Stimulated activated CD4-positive, alpha-beta T cell treated with anti-CD3 and anti-CD28 coated beads, Interleukin-1b, Interleukin-23, amount 100 ng/mL, for 1 hour (primary cell): Measurements from ENCODE around the gene HEBP2.
A peak's percentile ranks its signal among the peaks of the same experiment; 100 is the strongest.

ENCODE experiments used
- DNase-seq, 2 donors: peaks; one replicate each; pipeline ENCODE4 v3.0.0-alpha.2; 2020; ENCODE audit warnings: low read depth in 2 of 2

HEBP2 gene

DNA sequence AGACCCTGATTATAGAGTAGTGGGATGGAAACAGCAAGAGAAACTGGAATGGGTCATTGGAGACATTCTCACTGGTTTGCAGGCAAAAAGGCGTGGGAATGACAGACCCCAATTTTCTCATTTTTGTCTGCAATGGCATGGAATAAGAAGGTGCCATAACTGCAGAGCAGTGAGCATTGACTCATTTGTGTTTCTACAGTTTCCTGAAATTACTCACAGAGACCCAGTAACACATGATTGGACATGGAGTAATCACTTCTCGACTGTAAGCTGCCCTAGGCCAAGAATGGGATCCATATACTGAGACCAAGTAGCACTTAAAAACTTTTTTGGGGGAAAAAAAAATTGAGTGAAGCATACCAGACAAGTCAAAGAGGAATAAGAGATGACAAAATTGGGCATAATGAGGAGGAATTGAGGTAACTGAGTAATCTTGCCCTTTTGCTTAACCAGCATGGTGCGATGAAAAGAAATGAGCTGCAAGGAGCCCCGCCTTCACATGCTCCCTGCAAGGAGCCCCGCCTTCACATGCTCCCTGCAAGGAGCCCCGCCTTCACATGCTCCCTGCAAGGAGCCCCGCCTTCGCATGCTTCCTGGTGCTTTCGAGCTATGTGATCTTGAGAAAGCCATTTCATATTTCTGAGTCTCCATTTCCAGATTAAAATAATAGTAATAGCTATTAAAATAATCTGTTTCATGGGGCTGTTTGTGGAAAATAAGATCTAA, 51.1 kb downstream of the HEBP2 start:
- DNase-seq = peak in 1 of 2 donors; percentile 4

DNA sequence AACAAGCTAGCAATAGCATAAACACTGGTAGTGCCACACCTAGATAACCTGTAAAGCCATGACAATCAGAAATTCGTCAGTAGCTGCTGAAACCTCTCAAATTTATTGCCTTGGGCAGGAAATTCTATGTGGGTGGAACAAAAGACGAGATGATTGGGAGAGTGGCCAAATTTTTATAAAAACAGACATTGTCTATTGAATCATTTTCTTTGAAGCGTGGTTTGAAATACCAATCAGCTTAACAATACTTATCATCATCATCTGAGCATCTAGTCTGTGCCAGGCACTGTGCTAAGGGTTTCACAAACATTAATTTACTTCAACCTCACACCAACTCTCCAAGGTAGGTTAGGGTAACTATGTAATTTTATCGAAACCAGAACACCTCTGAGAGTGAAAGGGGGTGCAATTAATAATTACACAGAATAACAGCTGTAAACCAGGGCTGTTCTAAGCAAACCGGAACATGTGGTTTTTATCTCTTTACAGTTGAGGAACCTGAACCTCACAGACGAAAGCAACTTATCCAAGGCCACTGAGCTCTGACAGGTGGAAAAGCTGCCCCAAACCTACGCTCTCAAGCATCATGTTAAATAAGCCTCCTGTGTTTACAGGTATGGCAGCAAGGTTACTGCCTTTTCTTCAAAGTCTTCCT, 51.9 kb downstream of the HEBP2 start:
- DNase-seq = no peak

DNA sequence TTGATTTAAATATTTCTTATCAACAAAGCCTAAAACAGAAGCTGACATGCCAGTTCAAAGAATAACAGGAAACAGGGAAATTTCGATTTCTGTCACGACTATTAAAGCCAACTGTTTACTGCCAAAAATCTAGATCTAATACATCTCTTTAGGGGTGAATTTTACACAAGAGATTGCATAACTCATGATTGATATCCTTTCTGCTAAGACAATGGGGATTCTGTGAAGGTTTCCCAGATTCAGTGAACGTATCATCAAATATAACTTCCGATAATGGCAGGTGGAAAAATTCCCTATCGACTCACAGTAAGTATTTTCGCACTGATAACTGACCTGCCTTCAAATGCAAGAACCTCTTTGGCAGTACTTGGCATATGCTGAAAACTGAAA, 52.4 kb downstream of the HEBP2 start:
- DNase-seq = no peak

DNA sequence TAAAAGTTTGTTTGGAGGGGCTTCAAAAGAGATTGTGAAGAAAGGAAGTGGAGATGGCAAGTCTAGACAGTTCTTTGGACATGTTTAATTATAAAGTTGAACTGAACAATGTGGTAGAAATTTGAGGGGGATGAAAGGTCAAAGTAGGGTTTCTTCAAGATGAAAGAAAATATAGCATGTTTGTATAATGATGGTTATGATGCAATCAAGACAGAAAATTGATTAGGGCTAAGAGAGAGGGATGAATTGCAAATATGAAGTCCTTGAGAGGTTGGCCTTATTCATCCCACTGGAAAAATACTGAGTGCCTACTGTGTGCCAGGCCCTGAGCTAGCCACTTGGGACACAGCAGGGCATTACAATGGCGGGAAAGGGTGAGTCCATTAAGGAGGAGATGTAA, 57.6 kb downstream of the HEBP2 start:
- no peak for DNase-seq

DNA sequence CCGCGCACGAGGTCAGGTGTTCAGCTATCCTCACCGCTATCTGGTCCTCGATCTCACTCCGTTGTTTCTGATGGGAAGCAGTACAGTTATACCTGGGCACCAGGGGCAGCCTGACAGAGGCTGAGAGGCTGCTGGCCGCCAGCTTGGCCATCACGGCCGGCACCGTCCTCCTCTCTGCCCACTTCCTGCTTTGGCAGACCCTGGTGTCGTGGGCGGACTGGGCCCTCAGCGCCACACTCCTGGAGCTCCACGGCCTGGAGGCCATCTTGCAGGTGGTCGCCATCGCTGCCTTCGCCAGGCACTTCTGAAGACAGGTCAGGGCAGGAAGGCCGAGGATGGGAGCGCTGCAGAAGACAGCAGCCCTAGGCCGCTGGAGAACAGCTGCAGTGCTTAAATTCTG, 60.1 kb downstream of the HEBP2 start:
- no peak for DNase-seq

DNA sequence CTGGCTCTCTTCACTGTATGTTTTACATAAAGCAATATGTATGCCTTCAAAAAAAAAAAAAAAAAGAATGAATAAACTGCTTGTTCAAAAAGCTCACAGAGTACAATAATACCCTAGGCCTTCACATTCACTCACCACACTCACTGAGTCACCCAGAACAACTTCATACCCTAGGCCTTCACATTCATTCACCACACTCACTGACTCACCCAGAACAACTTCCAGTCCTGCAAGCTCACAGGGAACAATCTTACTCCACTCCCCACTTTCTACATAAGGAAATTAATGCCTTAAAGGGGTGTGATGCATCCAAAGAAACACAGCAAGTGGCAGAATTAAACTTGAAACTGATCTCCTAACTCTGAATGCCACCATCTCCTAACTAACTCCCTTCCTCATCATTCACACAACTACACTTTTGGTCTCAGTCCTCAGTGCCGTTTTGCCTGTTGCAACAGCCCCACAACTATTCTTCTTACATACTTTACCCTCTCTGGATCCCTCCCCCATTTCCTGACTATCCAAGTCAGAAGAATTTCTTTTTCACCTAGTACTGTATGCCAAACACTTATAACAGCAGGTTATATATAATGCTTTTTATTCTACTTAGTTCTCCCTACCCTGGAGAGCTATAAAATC, 61.1 kb downstream of the HEBP2 start:
- no peak for DNase-seq

DNA sequence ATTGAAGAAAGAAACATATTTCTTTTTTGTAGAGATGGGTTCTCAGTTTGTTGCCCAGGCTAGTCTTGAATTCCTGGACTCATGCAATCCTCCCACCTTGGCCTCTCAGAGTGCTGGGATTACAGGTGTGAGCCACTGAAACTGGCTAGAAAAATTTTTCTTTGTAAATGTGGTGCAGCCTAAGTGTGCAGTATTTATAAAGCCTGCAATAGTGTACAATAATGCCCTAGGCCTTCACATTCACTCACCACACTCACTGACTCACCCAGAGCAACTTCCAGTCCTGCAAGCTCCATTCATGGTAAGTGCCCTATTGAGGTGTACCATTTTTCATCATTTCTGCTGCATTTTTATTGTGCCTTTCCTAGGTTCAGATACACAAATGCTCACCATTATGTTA, 63.9 kb downstream of the HEBP2 start:
- no peak for DNase-seq

DNA sequence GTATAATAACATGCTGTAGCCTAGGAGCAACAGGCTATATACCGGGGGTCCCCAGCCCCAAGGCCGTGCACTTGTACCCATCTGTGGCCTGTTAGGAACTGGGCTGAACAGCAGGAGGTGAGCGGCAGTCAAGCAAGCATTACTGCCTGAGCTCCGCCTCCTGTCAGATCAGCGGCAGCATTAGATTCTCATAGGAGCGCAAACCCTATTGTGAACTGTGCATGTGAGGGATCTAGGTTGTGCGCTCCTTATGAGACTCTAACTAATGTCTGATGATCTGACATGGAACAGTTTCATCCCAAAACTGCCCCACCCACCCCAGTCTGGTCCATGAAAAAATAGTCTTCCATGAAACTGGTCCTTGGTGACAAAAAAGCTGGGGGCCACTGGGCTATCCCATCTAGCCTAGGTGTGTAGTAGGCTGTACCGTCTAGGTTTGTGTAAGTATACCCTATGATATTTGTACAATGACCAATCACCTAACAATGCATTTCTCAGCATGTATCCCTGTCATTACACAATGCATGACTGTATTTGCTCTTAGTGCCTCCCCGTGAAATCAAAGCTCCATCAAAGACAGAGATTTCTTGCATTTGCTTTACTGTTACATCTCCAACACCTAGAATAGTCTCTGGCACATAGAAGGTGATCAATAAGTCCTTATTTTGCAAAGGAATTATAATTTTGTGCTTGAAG, 64.4 kb downstream of the HEBP2 start:
- DNase-seq = no peak
